Neural progenitor cell (in vitro differentiated cells): Measurements from ENCODE around the gene RNF181. TPM values are rescaled to one million over a fixed set of nuclear protein-coding genes. Genes with fewer than 3 reads are reported as not detected.

Source experiments
- DNase-seq: peaks from one replicate; pipeline ENCODE4 v3.0.0-alpha.2; 2016; ENCODE audit warnings: low spot score
- H2AFZ ChIP-seq: fragments of 200-600 bp; sonication (generic); replicated peaks from 2 replicates; pipeline ENCODE4 v1.6.1; 2016; ENCODE audit warnings: antibody characterized with exemption
- H3F3A ChIP-seq: fragments of 200-600 bp; sonication (generic); 2 replicates; pipeline ENCODE4 v1.6.1; 2016; ENCODE audit warnings: antibody characterized with exemption, low read depth
- H3K27ac ChIP-seq: fragments of 200-600 bp; sonication (generic); 2 replicates; pipeline ENCODE4 v1.5.1; 2016; ENCODE audit warnings: mild to moderate bottlenecking
- H3K27me3 ChIP-seq: fragments of 200-600 bp; sonication (generic); 2 replicates; pipeline ENCODE4 v1.6.1; 2016; ENCODE audit warnings: mild to moderate bottlenecking, moderate library complexity
- H3K36me3 ChIP-seq: fragments of 200-600 bp; sonication (generic); 2 replicates; pipeline ENCODE4 v1.5.1; 2016
- H3K4me1 ChIP-seq: fragments of 200-600 bp; sonication (generic); 2 replicates; pipeline ENCODE4 v1.6.1; 2016; ENCODE audit warnings: mixed run types
- H3K4me2 ChIP-seq: fragments of 200-600 bp; sonication (generic); 2 replicates; pipeline ENCODE4 v1.6.1; 2016
- H3K4me3 ChIP-seq: fragments of 200-600 bp; sonication (generic); 2 replicates; pipeline ENCODE4 v1.5.1; 2016
- H3K79me2 ChIP-seq: fragments of 200-600 bp; sonication (generic); 2 replicates; pipeline ENCODE4 v1.6.1; 2016; ENCODE audit warnings: low read depth
- H3K9ac ChIP-seq: fragments of 200-600 bp; sonication (generic); 2 replicates; pipeline ENCODE4 v1.6.1; 2016
- H3K9me3 ChIP-seq: fragments of 200-600 bp; sonication (generic); 2 replicates; pipeline ENCODE4 v1.5.1; 2016; ENCODE audit warnings: low read depth
- H4K20me1 ChIP-seq: fragments of 200-600 bp; sonication (generic); 2 replicates; pipeline ENCODE4 v1.6.1; 2016; ENCODE audit warnings: low read depth
- H3K27ac Mint-ChIP-seq: 3 replicates; pipeline ENCODE4 v1.8.0; 2021; ENCODE audit warnings: mixed read lengths
- H3K27me3 Mint-ChIP-seq: 2 replicates; pipeline ENCODE4 v1.8.0; 2022; ENCODE audit warnings: low read depth, mild to moderate bottlenecking, inconsistent platforms, moderate library complexity, mixed read lengths; ENCODE audit not compliant: insufficient read depth
- H3K36me3 Mint-ChIP-seq: 3 replicates; pipeline ENCODE4 v1.8.0; 2021; ENCODE audit warnings: mixed read lengths
- H3K4me1 Mint-ChIP-seq: 3 replicates; pipeline ENCODE4 v1.8.0; 2021; ENCODE audit warnings: mixed read lengths
- H3K4me3 Mint-ChIP-seq: 3 replicates; pipeline ENCODE4 v1.8.0; 2021; ENCODE audit warnings: mild to moderate bottlenecking, moderate library complexity, mixed read lengths
- H3K9me3 Mint-ChIP-seq: 3 replicates; pipeline ENCODE4 v1.8.0; 2020; ENCODE audit warnings: mixed read lengths
- CTCF ChIP-seq: fragments of 200-600 bp; sonication (generic); IDR thresholded peaks from 2 replicates; pipeline ENCODE4 v1.5.1; 2017; ENCODE audit warnings: antibody characterized with exemption, mild to moderate bottlenecking
- EZH2 ChIP-seq: fragments of 200-600 bp; sonication (generic); IDR thresholded peaks from 2 replicates; pipeline ENCODE4 v1.6.1; 2017; ENCODE audit warnings: antibody characterized with exemption, mild to moderate bottlenecking, moderate library complexity
- EZH2phosphoT487 ChIP-seq: fragments of 200-600 bp; sonication (generic); IDR thresholded peaks from 2 replicates; pipeline ENCODE4 v1.6.1; 2017; ENCODE audit warnings: antibody characterized with exemption
- small RNA-seq: library from RNA; depleted of rRNA; stranded (forward); fragments of <200 nt; gene quantifications from one replicate; pipeline ENCODE3, GENCODE V24; 2015
- total RNA-seq: library from RNA; depleted of rRNA; stranded (reverse); fragments of >200 nt; gene quantifications from 2 replicates; pipeline ENCODE4 v1.2.3, GENCODE V29; 2015; ENCODE audit warnings: low replicate concordance

Gene RNF181
- total RNA-seq, 1 donor from 2014 or later, result 81.3 TPM

GRCh38 chr2:85642725-85643124 lies 47.2 kb downstream of the RNF181 start:
- no peaks in the 10 kb centered on the region for H3K9me3 ChIP-seq
- peaks cover 12% of the 10 kb centered on the region for H4K20me1 ChIP-seq
- no peaks in the 10 kb centered on the region for H3K4me1 ChIP-seq
- H3K9ac ChIP-seq, result no peak overlapping the region
- TF ChIP-seq EZH2 (no peak), EZH2phosphoT487 (no peak), CTCF (no peak)
- H3K79me2 ChIP-seq, result no peaks in the 10 kb centered on the region
- H3K9me3 Mint-ChIP-seq, result no peaks in the 10 kb centered on the region
- no peak overlapping the region for H3K4me3 ChIP-seq
- peaks cover 22% of the 10 kb centered on the region for H3K36me3 ChIP-seq
- no peak overlapping the region for H3K4me2 ChIP-seq
- no peak overlapping the region for H3K27ac ChIP-seq
- peaks cover 3% of the 10 kb centered on the region for H3F3A ChIP-seq
- H3K27me3 ChIP-seq, result no peaks in the 10 kb centered on the region
- no peak overlapping the region for H2AFZ ChIP-seq
- H3K27ac Mint-ChIP-seq, result no peak overlapping the region
- no peak overlapping the region for H3K4me3 Mint-ChIP-seq
- H3K4me1 Mint-ChIP-seq, result no peaks in the 10 kb centered on the region
- H3K27me3 Mint-ChIP-seq, result no peaks in the 10 kb centered on the region
- peaks cover 39% of the 10 kb centered on the region for H3K36me3 Mint-ChIP-seq
- DNase-seq, result no peak

GRCh38 chr2:85644909-85645308 lies 49.4 kb downstream of the RNF181 start:
- Histone ChIP-seq H3F3A (no peaks in the 10 kb centered on the region), H3K4me3 (no peak overlapping the region), H3K4me2 (no peak overlapping the region), H3K27me3 (no peaks in the 10 kb centered on the region), H2AFZ (no peak overlapping the region), H3K9me3 (no peaks in the 10 kb centered on the region), H3K27ac (no peak overlapping the region), H3K79me2 (no peaks in the 10 kb centered on the region), H3K4me1 (no peaks in the 10 kb centered on the region), H3K9ac (no peak overlapping the region), H4K20me1 (peaks cover 5% of the 10 kb centered on the region), H3K36me3 (peaks cover 9% of the 10 kb centered on the region)
- TF ChIP-seq CTCF, result no peak
- no peak for TF ChIP-seq EZH2phosphoT487
- TF ChIP-seq EZH2, result no peak
- Mint-ChIP-seq H3K9me3 (no peaks in the 10 kb centered on the region), H3K27ac (no peak overlapping the region), H3K4me3 (no peak overlapping the region), H3K4me1 (no peaks in the 10 kb centered on the region), H3K36me3 (peaks cover 40% of the 10 kb centered on the region), H3K27me3 (no peaks in the 10 kb centered on the region)
- no peak for DNase-seq

GRCh38 chr2:85646166-85646565 lies 50.6 kb downstream of the RNF181 start:
- DNase-seq, result no peak
- H3F3A ChIP-seq, result no peaks in the 10 kb centered on the region
- no peak overlapping the region for H3K27ac ChIP-seq
- Mint-ChIP-seq H3K4me3 (no peak overlapping the region), H3K4me1 (no peaks in the 10 kb centered on the region), H3K27ac (no peak overlapping the region), H3K36me3 (peaks cover 34% of the 10 kb centered on the region), H3K9me3 (no peaks in the 10 kb centered on the region), H3K27me3 (peaks cover 2% of the 10 kb centered on the region)
- no peaks in the 10 kb centered on the region for H3K9me3 ChIP-seq
- H3K4me2 ChIP-seq, result no peak overlapping the region
- H3K4me3 ChIP-seq, result no peak overlapping the region
- no peaks in the 10 kb centered on the region for H3K79me2 ChIP-seq
- no peaks in the 10 kb centered on the region for H3K27me3 ChIP-seq
- no peak for TF ChIP-seq CTCF
- no peak for TF ChIP-seq EZH2
- TF ChIP-seq EZH2phosphoT487, result no peak
- no peaks in the 10 kb centered on the region for H3K4me1 ChIP-seq
- H4K20me1 ChIP-seq, result peaks cover 5% of the 10 kb centered on the region
- H3K36me3 ChIP-seq, result peaks cover 5% of the 10 kb centered on the region
- H3K9ac ChIP-seq, result no peak overlapping the region
- H2AFZ ChIP-seq, result no peak overlapping the region

Small RNAs within 50 kb of the gene (small RNA-seq; reads per million reads assigned to genes)
- not detected for gene RN7SL126P

Other genes starting within 250 kb of the RNF181 start
- 13.3 and 19.0 TPM in 2 replicates for gene RETSAT, start 241.2 kb upstream of the RNF181 start, total RNA-seq
- gene ELMOD3, start 241.0 kb upstream of the RNF181 start, total RNA-seq, result 21.5 and 28.1 TPM in 2 replicates
- gene CAPG, start 185.4 kb upstream of the RNF181 start, total RNA-seq, result 23.9 TPM in 2 replicates
- 0.07 and 0.74 TPM in 2 replicates for gene SH2D6, start 177.0 kb upstream of the RNF181 start, total RNA-seq
- 180 and 221 TPM in 2 replicates for gene MAT2A, start 56.6 kb upstream of the RNF181 start, total RNA-seq
- gene GGCX, start 34.3 kb upstream of the RNF181 start, total RNA-seq, result 29.7 and 41.7 TPM in 2 replicates
- 0.52 and 2.4 TPM in 2 replicates for gene VAMP8, start 18.2 kb upstream of the RNF181 start, total RNA-seq
- gene VAMP5, start 11.3 kb upstream of the RNF181 start, total RNA-seq, result not detected in 2 replicates
- gene TMEM150A, start 7.0 kb downstream of the RNF181 start, total RNA-seq, result 7.2 and 12.5 TPM in 2 replicates
- gene C2orf68, start 16.3 kb downstream of the RNF181 start, total RNA-seq, result 31.1 and 47.6 TPM in 2 replicates
- gene USP39, start 20.4 kb downstream of the RNF181 start, total RNA-seq, result 85.3 and 87.3 TPM in 2 replicates
- gene SFTPB, start 72.5 kb downstream of the RNF181 start, total RNA-seq, result not detected in 2 replicates
- gene GNLY, start 98.6 kb downstream of the RNF181 start, total RNA-seq, result 0.65 TPM in 1 of 2 replicates, not detected in the other
- gene ATOH8, start 158.2 kb downstream of the RNF181 start, total RNA-seq, result 0.43 TPM in 1 of 2 replicates, not detected in the other